ENCODE data around the gene UBTD2.

UBTD2 gene

DNA sequence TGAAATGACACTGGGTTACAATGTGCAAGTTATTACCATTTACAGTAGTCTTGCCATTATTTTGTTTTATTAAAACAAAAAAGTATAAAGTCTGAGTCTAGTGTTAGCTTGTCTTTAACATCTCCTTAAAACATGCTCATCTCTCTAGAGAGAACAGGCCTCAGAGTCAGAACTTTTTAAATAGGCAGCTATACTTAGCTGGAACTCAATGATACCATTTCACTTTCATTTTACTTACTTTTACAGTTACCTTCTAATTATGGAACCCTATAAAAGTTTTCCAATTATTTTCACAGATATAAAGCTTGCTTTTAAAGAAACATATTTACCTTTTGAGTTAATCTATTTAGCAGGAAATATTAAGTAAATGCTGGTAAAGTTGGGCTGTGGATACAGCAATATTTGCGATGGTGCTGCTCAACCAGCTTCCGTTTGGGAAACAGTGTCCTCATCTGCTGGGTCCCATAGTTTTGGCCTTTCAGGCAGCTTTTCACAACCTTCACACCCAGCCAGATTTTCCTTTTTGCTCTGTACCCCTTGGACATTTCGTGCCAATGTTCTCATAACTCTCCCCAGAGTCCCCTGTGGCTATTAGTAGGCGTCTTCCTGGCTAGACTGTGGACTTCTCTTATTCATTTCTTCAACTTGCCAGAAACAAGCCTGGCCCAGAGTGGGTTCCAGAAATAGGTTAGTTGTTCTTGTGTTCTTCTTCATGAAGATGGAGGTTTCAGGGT is 36.3 kb upstream of the UBTD2 start:
- Histone ChIP-seq H3K4me1 (peaks cover 0 to 25% (median 16%) of the 10 kb centered on the region in 4 donors), H3K4me3 (peak overlapping the region in 1 of 2 donors; percentile 9), H3K36me3 (no peaks in the 10 kb centered on the region), H3K9me3 (no peaks in the 10 kb centered on the region), H3K27me3 (no peaks in the 10 kb centered on the region), H3K27ac (peak overlapping the region; percentile 65 to 66)
- intact Hi-C loops (cut with DNase I; ENCODE audit: low total_unique reads): no loop called here
- TF ChIP-seq, protein P1, sequence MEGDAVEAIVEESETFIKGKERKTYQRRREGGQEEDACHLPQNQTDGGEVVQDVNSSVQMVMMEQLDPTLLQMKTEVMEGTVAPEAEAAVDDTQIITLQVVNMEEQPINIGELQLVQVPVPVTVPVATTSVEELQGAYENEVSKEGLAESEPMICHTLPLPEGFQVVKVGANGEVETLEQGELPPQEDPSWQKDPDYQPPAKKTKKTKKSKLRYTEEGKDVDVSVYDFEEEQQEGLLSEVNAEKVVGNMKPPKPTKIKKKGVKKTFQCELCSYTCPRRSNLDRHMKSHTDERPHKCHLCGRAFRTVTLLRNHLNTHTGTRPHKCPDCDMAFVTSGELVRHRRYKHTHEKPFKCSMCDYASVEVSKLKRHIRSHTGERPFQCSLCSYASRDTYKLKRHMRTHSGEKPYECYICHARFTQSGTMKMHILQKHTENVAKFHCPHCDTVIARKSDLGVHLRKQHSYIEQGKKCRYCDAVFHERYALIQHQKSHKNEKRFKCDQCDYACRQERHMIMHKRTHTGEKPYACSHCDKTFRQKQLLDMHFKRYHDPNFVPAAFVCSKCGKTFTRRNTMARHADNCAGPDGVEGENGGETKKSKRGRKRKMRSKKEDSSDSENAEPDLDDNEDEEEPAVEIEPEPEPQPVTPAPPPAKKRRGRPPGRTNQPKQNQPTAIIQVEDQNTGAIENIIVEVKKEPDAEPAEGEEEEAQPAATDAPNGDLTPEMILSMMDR (IDR thresholded peaks at IDR 0.05): no peak
- peak; percentile 47 to 69 for DNase-seq

DNA sequence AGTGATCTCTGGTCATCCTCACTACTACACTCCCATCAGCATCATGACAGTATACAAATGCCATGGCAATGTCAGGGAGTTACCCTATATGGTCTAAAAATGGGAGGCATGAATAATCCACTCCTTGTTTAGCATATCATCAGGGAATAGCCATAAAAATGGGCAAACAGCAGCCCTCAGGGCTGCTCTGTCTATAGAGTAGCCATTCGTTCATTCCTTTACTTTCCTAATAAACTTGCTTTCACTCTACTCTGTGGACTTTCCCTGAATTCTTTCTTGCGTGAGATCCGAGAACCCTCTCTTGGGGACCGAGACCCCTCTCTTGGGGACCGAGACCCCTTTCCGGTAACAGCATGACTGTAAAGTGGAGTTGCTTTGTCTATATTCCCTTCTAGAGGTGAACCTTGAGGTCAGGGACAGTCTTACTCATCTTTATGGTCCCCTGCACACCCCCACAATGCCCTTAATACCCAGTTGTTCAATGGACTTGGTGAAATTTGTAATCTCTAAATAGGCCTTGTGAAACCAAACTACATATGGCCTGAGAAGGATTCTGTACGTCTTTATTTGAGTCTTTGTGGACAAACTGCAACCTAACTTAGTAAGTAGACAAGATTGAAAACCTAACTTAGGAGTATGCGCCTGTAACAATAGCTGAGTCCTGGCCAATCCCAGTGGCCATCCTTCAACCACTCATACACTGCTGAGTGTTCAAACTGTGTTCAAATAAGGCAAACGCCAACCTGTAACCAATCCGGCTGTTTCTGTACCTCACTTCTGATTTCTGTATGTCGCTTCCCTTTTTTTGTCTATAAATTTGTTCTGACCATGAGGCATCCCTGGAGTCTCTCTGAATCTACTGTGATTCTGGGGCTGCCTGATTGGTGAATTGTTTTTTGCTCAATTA is 32.3 kb upstream of the UBTD2 start:
- peaks cover 0 to 40% (median 18%) of the 10 kb centered on the region in 4 donors for H3K4me1 ChIP-seq
- no peaks in the 10 kb centered on the region for H3K27me3 ChIP-seq
- H3K27ac ChIP-seq: no peak overlapping the region
- H3K36me3 ChIP-seq: no peaks in the 10 kb centered on the region
- TF ChIP-seq, protein P1 (IDR thresholded peaks at IDR 0.05): no peak
- no peak overlapping the region for H3K4me3 ChIP-seq
- no peaks in the 10 kb centered on the region for H3K9me3 ChIP-seq
- DNase-seq: no peak
- intact Hi-C loops (cut with DNase I; ENCODE audit: low total_unique reads): no loop called here

DNA sequence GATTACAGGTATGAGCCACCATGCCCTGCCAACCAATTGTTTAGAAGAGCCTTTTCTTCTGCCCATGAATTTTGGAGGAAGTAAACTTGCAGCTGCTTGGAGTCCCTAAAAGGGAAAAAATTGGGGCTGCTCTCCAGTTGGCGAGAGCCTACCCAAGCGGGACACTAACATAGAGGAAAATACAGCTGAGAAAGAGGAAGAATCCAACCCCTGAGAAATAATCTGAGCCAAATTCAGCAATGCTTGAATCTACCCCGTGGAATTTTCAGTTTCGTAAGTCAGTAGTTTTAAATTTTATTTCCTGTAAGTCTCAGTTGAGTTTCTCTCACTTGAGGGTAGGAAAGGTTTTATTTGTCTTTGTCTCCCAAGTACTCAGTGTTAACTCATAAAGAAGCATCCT is 30.4 kb upstream of the UBTD2 start:
- Histone ChIP-seq H3K27ac (no peak overlapping the region), H3K4me1 (peaks cover 0 to 21% (median 5%) of the 10 kb centered on the region in 4 donors), H3K4me3 (no peak overlapping the region), H3K27me3 (no peaks in the 10 kb centered on the region), H3K36me3 (no peaks in the 10 kb centered on the region), H3K9me3 (no peaks in the 10 kb centered on the region)
- DNase-seq: no peak
- TF ChIP-seq, protein P1 (IDR thresholded peaks at IDR 0.05): no peak
- intact Hi-C loops (cut with DNase I; ENCODE audit: low total_unique reads): no loop called here

DNA sequence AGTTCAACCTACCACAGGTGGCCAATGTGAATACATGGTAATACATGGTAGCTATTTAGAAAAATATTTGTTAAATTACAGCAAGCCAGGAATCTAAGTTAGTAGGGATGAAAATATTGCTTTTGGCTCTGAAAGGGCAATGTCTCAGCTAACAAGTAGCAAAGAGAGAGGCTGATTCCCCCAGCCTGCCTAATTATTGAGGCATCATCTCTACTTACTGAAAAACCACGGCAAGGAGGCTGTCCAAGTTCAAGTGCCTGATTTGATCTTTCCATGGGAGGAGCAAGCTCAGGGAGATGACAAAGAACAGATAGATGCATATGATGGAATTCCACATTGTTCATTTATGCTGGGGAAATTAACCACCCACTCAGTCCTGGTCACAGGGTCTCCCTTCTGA is 28.7 kb upstream of the UBTD2 start:
- no peak overlapping the region for H3K4me3 ChIP-seq
- no peaks in the 10 kb centered on the region for H3K9me3 ChIP-seq
- intact Hi-C loops (cut with DNase I; ENCODE audit: low total_unique reads): no loop called here
- peak overlapping the region in 1 of 2 donors; percentile 50 for H3K27ac ChIP-seq
- TF ChIP-seq, protein P1 (IDR thresholded peaks at IDR 0.05): no peak
- DNase-seq: no peak
- H3K36me3 ChIP-seq: no peaks in the 10 kb centered on the region
- peaks cover 0 to 19% (median 4%) of the 10 kb centered on the region in 4 donors for H3K4me1 ChIP-seq
- no peaks in the 10 kb centered on the region for H3K27me3 ChIP-seq

DNA sequence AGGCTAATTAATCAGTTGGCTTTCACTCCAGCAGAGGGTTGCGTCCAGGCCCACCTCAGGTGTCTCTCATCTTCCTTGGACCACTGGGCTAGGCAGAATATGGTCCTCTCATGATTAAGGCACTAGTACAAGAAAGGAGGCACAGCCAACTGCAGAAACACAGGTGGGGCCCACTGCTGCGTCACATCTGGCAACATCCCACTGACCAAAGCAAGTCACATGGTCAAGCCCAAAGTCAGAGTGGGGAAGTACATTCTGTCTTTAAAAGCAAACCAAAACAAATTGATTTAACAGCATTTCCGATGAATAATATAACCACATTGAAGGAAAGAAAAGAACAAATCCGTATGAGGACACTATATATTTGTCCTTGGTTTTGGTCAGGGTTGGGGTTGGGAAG is 28.0 kb upstream of the UBTD2 start:
- intact Hi-C loops (cut with DNase I; ENCODE audit: low total_unique reads): no loop called here
- Histone ChIP-seq H3K4me1 (peaks cover 0 to 19% (median 4%) of the 10 kb centered on the region in 4 donors), H3K36me3 (no peaks in the 10 kb centered on the region), H3K27me3 (no peaks in the 10 kb centered on the region), H3K27ac (peak overlapping the region in 1 of 2 donors; percentile 50), H3K9me3 (no peaks in the 10 kb centered on the region), H3K4me3 (no peak overlapping the region)
- TF ChIP-seq, protein P1 (IDR thresholded peaks at IDR 0.05): no peak
- peak in 1 of 2 donors; percentile 42 for DNase-seq

All from tibial artery (tissue), 4 donors.